ENCODE measurements around the gene PRKN.

DNA sequence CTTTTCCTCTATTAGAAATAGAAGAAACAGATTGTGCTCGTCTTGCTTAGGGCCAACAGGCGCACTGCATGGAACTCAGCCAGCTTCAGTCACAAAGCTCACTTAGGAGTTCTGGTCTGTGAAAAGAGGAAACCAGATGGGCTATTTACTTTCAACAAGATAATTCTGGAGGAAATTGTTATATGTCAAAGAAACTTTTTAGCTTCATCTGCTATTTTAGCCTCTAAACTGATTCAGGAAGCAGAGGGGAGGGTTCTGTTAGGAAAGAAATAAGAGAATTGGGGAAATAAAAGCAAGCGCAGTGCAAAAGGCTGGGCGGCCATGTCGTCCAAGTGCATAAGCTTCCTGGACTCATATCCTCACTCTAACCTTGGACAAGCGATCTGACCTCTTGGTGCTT is 21.3 kb downstream of the PRKN start:
- TF ChIP-seq, protein P1, sequence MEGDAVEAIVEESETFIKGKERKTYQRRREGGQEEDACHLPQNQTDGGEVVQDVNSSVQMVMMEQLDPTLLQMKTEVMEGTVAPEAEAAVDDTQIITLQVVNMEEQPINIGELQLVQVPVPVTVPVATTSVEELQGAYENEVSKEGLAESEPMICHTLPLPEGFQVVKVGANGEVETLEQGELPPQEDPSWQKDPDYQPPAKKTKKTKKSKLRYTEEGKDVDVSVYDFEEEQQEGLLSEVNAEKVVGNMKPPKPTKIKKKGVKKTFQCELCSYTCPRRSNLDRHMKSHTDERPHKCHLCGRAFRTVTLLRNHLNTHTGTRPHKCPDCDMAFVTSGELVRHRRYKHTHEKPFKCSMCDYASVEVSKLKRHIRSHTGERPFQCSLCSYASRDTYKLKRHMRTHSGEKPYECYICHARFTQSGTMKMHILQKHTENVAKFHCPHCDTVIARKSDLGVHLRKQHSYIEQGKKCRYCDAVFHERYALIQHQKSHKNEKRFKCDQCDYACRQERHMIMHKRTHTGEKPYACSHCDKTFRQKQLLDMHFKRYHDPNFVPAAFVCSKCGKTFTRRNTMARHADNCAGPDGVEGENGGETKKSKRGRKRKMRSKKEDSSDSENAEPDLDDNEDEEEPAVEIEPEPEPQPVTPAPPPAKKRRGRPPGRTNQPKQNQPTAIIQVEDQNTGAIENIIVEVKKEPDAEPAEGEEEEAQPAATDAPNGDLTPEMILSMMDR (IDR thresholded peaks at IDR 0.05) = no peak
- TF ChIP-seq POLR2A (IDR thresholded peaks at IDR 0.05) = no peak
